GM12878 (cell line): ENCODE results near the gene ELK3. TPM values are rescaled to one million over a fixed set of nuclear protein-coding genes. Genes with fewer than 3 reads are reported as not detected.

Experiments used
- ATAC-seq: fragments of 200-7000 bp; cut with Tn5 transposase; 3 replicates; pipeline ENCODE4 v1.9.1; 2020; ENCODE audit warnings: mild to moderate bottlenecking, moderate library complexity
- BruUV-seq: library from RNA; stranded (reverse); fragments of 400-500 nt; replicated peaks from 2 replicates; lab custom pipeline; 2021; lab: Mats Ljungman, UMichigan
- CTCF ChIA-PET: fragments of 300-600 bp; sonication (Branson Sonifier 250); formaldehyde crosslinking; extraction: SDS; loops from one replicate; lab custom pipeline; 2021; ENCODE audit warnings: inconsistent platforms; lab: Yijun Ruan, JAX
- POLR2A ChIA-PET: fragments of 350-600 bp; formaldehyde crosslinking; extraction: SDS; loops from one replicate; lab custom pipeline; 2021; ENCODE audit warnings: inconsistent platforms; lab: Charles Lee
- RAD21 ChIA-PET: fragments of 300-600 bp; sonication (Branson Sonifier 250); formaldehyde crosslinking; loops from one replicate; lab custom pipeline; 2023; ENCODE audit warnings: antibody characterized with exemption; ENCODE audit not compliant: unreplicated experiment; lab: Charles Lee
- SMC1A ChIA-PET: fragments of 300-600 bp; sonication (Branson Sonifier 250); formaldehyde crosslinking; loops from one replicate; lab custom pipeline; 2023; ENCODE audit not compliant: unreplicated experiment, uncharacterized antibody; lab: Charles Lee
- DNase-seq: peaks from one replicate; pipeline ENCODE4 v3.0.0-alpha.2; 2011; ENCODE audit warnings: low read depth, low spot score
- FAIRE-seq: peaks from 3 replicates; lab custom pipeline; 2011; peaks lifted over from hg19 to GRCh38; lab: Jason Lieb, UNC
- H2AFZ ChIP-seq: 2 replicates; pipeline ENCODE4 v1.6.0; 2011; ENCODE audit warnings: low read depth, low read length, control low read depth; ENCODE audit not compliant: control insufficient read depth
- H3K27ac ChIP-seq: 2 replicates; pipeline ENCODE4 v1.5.1; 2011; ENCODE audit warnings: control low read depth; ENCODE audit not compliant: control insufficient read depth, insufficient read depth
- H3K27me3 ChIP-seq, 2 experiments: replicated peaks in 1 of 2; 2 replicates each; pipeline versions ENCODE4 v1.6.0 to v1.6.1; 2011; ENCODE audit warnings: low read length in 1 of 2; ENCODE audit not compliant: control insufficient read depth in 2 of 2, insufficient read depth in 2 of 2
- H3K36me3 ChIP-seq, 2 experiments: 2 replicates each; pipeline ENCODE4 v1.5.1; 2011; ENCODE audit warnings: low read length in 1 of 2; ENCODE audit not compliant: control insufficient read depth in 2 of 2, insufficient read depth in 2 of 2
- H3K4me1 ChIP-seq: 2 replicates; pipeline ENCODE4 v1.6.1; 2011; ENCODE audit warnings: mild to moderate bottlenecking, low read length, moderate library complexity, mixed read lengths; ENCODE audit not compliant: control insufficient read depth, insufficient read depth
- H3K4me2 ChIP-seq: 2 replicates; pipeline ENCODE4 v1.6.0; 2011; ENCODE audit warnings: control low read depth; ENCODE audit not compliant: control insufficient read depth, insufficient read depth
- H3K4me3 ChIP-seq: fragments of 200-600 bp; sonication (generic); 2 replicates; pipeline ENCODE4 v1.5.1; 2016
- H3K79me2 ChIP-seq: 2 replicates; pipeline ENCODE4 v1.6.0; 2011; ENCODE audit warnings: low read length; ENCODE audit not compliant: control insufficient read depth, insufficient read depth
- H3K9ac ChIP-seq: 2 replicates; pipeline ENCODE4 v1.8.0; 2011; ENCODE audit warnings: low read length, control low read depth, mixed read lengths; ENCODE audit not compliant: control insufficient read depth, insufficient read depth
- H3K9me3 ChIP-seq: replicated peaks from 3 replicates; pipeline ENCODE4 v1.5.1; 2011; ENCODE audit warnings: mild to moderate bottlenecking, low read length; ENCODE audit not compliant: control insufficient read depth, insufficient read depth
- H4K20me1 ChIP-seq: 2 replicates; pipeline ENCODE4 v1.6.0; 2011; ENCODE audit not compliant: control insufficient read depth, insufficient read depth
- BCLAF1 ChIP-seq: fragments of 450-650 bp; IDR thresholded peaks from 2 replicates; pipeline ENCODE4 v1.6.1; 2017; ENCODE audit warnings: antibody characterized with exemption, mild to moderate bottlenecking, moderate library complexity
- CBX3 ChIP-seq: fragments of 200-600 bp; sonication (generic); IDR thresholded peaks from 2 replicates; pipeline ENCODE4 v1.6.1; 2016; ENCODE audit warnings: low read depth, borderline replicate concordance
- HDGF ChIP-seq: fragments of 450-650 bp; IDR thresholded peaks from 2 replicates; pipeline ENCODE4 v1.6.1; 2016; ENCODE audit warnings: antibody characterized with exemption
- SRF ChIP-seq, 2 experiments: IDR thresholded peaks; 2 replicates each; pipeline ENCODE4 v1.6.1; 2011; ENCODE audit warnings: low read depth in 2 of 2, low read length in 2 of 2, mild to moderate bottlenecking in 1 of 2, moderate library complexity in 1 of 2
- STAT1 ChIP-seq: fragments of 450-650 bp; conservative IDR thresholded peaks from 2 replicates; pipeline ENCODE4 v1.6.1; 2014; ENCODE audit warnings: antibody characterized with exemption, mild to moderate bottlenecking
- STAT3 ChIP-seq: IDR thresholded peaks from 2 replicates; pipeline ENCODE4 v1.6.1; 2011; ENCODE audit warnings: low read depth, low read length, improper control_type of control experiment
- TCF3 ChIP-seq: IDR thresholded peaks from 2 replicates; pipeline ENCODE4 v1.6.1; 2012; ENCODE audit warnings: low read depth, mild to moderate bottlenecking, low read length, borderline replicate concordance; ENCODE audit not compliant: insufficient read depth
- USF1 ChIP-seq: IDR thresholded peaks from 2 replicates; pipeline ENCODE4 v1.6.1; 2011; ENCODE audit warnings: borderline replicate concordance, low read depth, mild to moderate bottlenecking, moderate library complexity, mixed read lengths, low read length; ENCODE audit not compliant: insufficient read depth; ENCODE audit errors: extremely low read length
- ZNF274 ChIP-seq: IDR thresholded peaks from one replicate; pipeline ENCODE4 v1.8.0; 2011; ENCODE audit not compliant: insufficient read length, insufficient read depth
- ZNF384 ChIP-seq: IDR thresholded peaks from 2 replicates; pipeline ENCODE4 v1.6.1; 2012; ENCODE audit warnings: low read depth, mild to moderate bottlenecking, low read length, improper control_type of control experiment, borderline replicate concordance
- WGBS: methylation state at CpG from one replicate; pipeline ENCODE4 v1.1.6; 2016; ENCODE audit warnings: low lambda C conversion rate; ENCODE audit not compliant: insufficient replicate concordance, insufficient coverage; ENCODE audit errors: missing lambda C conversion rate; 5-methylcytosine and 5-hydroxymethylcytosine counted together
- in situ Hi-C: fragments of 300-500 bp; cut with MboI; formaldehyde crosslinking; loops from 9 replicates; pipeline ENCODE4 v1.14.3; 2018; ENCODE audit warnings: mixed read lengths
- intact Hi-C: fragments of 100-400 bp; cut with micrococcal nuclease; formaldehyde crosslinking; loops from one replicate; pipeline ENCODE4 v1.14.2; 2022; ENCODE audit not compliant: unreplicated experiment
- polyA plus RNA-seq, 11 experiments: library from polyadenylated mRNA; depleted of rRNA in 4 of 11; unstranded in 6 of 11; stranded (reverse) in 5 of 11; fragments of >200 nt; fragmentation: Nextera tagmentation in 4 of 11; fragmentation: Illumina TruSeq in 1 of 11; extraction: Ambion mirVana in 4 of 11; extraction: Trizol in 1 of 11; gene quantifications; 1 replicate in 1 of 11; 2 replicates in 10 of 11; pipeline versions ENCODE4 v1.2.1 to v1.2.3, GENCODE V29; 2011 to 2016; ENCODE audit warnings: inconsistent platforms in 2 of 11, missing spikeins in 2 of 11, low read depth in 1 of 11
- total RNA-seq, 4 experiments: library from RNA; depleted of rRNA in 3 of 4; stranded (reverse); fragments of >200 nt in 3 of 4; fragmentation: Illumina TruSeq in 1 of 4; extraction: Trizol in 1 of 4; gene quantifications; 2 replicates each; pipeline versions ENCODE4 v1.2.1 to v1.2.3, GENCODE V29; 2013 to 2021
- TF ChIP-seq, protein P1 (sequence below): IDR thresholded peaks from 2 replicates; pipeline ENCODE4 v1.6.1; 2012; ENCODE audit warnings: low read length, inconsistent platforms

ELK3 gene
- total and polyA plus RNA-seq, 10 of the 15 experiments (the other 5 are each of a cell fraction or from before 2014, with no cell fraction given) = 0.37 to 4.8 (median 0.88) TPM

DNA sequence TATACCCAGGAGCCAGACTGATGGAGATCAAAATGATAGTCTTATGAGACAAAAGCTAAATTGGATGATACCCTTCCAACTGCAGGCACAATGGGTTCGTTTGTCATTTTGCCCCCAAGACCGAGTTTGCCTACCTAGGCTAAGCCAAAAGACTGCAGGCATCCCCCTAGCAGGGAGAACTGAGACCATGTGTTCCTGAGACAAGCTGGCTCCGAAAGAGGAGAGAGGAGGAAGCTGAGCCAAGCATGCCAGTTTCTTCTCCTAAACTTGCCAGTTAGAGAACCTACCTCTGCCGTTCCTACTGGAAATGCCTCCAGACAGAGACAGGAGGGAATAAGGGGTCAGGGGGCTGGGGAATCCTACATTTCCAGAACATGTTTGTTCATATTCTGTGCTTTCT is 8.3 kb upstream of the ELK3 start:
- no TSS peak for BruUV-seq
- 34% methylated on average over 4 of the region's 4 CpGs for WGBS
- Histone ChIP-seq H3K36me3 (no peaks in the 10 kb centered on the region), H3K27ac (no peak overlapping the region), H4K20me1 (no peaks in the 10 kb centered on the region), H3K4me1 (peaks cover 14% of the 10 kb centered on the region), H2AFZ (no peak overlapping the region), H3K4me2 (no peak overlapping the region), H3K79me2 (no peaks in the 10 kb centered on the region), H3K9ac (no peak overlapping the region), H3K9me3 (peaks cover 2% of the 10 kb centered on the region; the same call in 2 of the 3 replicates), H3K27me3 (peaks cover 5 to 7% of the 10 kb centered on the region in 2 experiments; a peak in 3 of 4 replicates)
- in situ Hi-C loops (no loop called here), intact Hi-C loops (no loop called here)
- POLR2A ChIA-PET = no interaction called here
- SMC1A ChIA-PET = interaction anchor here (0.8 to 1.4 kb wide), 4 partner anchors 12 to 332 kb away, joined by 3 to 5 read pairs (median 4); no protein-coding TSS in a partner anchor
- CTCF ChIA-PET = no interaction called here
- FAIRE-seq = no peak
- RAD21 ChIA-PET = no interaction called here
- DNase-seq = no peak
- ATAC-seq = no peak
- no peak for TF ChIP-seq USF1
- TF ChIP-seq, all 136 proteins: peak for 0
- H3K4me3 ChIP-seq = no peak overlapping the region

DNA sequence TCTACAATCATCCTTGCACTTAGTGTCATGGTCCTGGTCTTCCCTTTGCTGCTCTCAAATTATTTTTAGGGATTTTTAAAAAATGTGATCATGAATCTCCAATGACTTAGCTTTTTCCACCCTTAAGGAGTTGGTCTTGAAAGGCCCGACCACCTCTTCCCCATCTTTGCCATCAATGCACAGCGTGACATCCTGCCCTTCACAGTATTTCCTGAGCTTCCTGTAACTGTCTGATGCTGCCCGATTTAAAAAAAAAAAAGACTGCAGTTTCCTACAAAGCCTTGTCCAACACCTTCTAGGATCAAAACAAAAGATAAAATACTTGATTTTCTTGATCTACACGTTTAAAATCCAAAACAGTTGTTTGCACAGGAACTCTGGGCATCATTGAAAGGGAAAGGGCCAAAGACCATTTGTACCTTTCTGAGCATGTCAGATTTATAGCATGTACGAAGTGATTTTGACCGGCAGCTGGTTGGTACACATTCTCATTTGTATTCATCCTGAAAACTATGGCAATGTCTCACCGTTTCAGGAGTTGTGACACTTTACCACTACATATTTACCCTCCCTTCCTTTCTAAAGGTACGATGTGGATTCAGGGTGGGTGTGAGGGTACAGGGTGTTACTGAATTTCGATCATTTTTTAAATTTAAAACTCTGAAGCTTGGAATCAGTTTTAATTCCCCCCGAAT is 7.4 kb upstream of the ELK3 start:
- no peak overlapping the region for H2AFZ ChIP-seq
- BruUV-seq = no TSS peak
- DNase-seq (no peak), ATAC-seq (no peak), FAIRE-seq (no peak)
- intact Hi-C loops = no loop called here
- no peaks in the 10 kb centered on the region for H3K36me3 ChIP-seq
- 40% methylated on average over 10 of the region's 10 CpGs for WGBS
- ChIA-PET RAD21 (no interaction called here), SMC1A (interaction anchor here (0.6 to 1.4 kb wide), 6 partner anchors 13 to 331 kb away, joined by 3 to 5 read pairs (median 3); no protein-coding TSS in a partner anchor), CTCF (interaction anchor here (1.6 kb wide), 1 partner anchor 148 kb away, joined by 3 read pairs; no protein-coding TSS in a partner anchor), POLR2A (interaction anchor here (1.0 kb wide), 1 partner anchor 18 kb away, joined by 3 read pairs; no protein-coding TSS in a partner anchor)
- H3K9ac ChIP-seq = no peak overlapping the region
- no peaks in the 10 kb centered on the region for H4K20me1 ChIP-seq
- H3K9me3 ChIP-seq = peaks cover 2% of the 10 kb centered on the region; the same call in 2 of the 3 replicates
- no peak overlapping the region for H3K4me2 ChIP-seq
- no peaks in the 10 kb centered on the region for H3K79me2 ChIP-seq
- H3K27ac ChIP-seq = no peak overlapping the region
- peaks cover 14% of the 10 kb centered on the region for H3K4me1 ChIP-seq
- in situ Hi-C loops = no loop called here
- H3K27me3 ChIP-seq = peaks cover 5 to 7% of the 10 kb centered on the region in 2 experiments; a peak in 3 of 4 replicates
- no peak overlapping the region for H3K4me3 ChIP-seq
- no peak for TF ChIP-seq HDGF
- no peak for TF ChIP-seq STAT1
- no peak for TF ChIP-seq SRF (IDR thresholded peaks at IDR 0.05; ENCODE audit: low read depth in 2 of 2, low read length in 2 of 2)
- TF ChIP-seq ZNF384 = no peak
- TF ChIP-seq TCF3 = no peak
- no peak for TF ChIP-seq STAT3
- no peak for TF ChIP-seq CBX3
- TF ChIP-seq, protein P1, sequence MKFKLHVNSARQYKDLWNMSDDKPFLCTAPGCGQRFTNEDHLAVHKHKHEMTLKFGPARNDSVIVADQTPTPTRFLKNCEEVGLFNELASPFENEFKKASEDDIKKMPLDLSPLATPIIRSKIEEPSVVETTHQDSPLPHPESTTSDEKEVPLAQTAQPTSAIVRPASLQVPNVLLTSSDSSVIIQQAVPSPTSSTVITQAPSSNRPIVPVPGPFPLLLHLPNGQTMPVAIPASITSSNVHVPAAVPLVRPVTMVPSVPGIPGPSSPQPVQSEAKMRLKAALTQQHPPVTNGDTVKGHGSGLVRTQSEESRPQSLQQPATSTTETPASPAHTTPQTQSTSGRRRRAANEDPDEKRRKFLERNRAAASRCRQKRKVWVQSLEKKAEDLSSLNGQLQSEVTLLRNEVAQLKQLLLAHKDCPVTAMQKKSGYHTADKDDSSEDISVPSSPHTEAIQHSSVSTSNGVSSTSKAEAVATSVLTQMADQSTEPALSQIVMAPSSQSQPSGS = no peak
- no peak for TF ChIP-seq BCLAF1
- TF ChIP-seq ZNF274 = no peak
